ENCODE measurements around the gene TMIGD3.

TMIGD3 gene

GRCh38 chr1:111449703-111450017, 53.8 kb downstream of the TMIGD3 start:
- in situ Hi-C loops (cut with HindIII; ENCODE audit: low sequenced_read_pairs), result no loop called here

GRCh38 chr1:111448918-111449702, 54.3 kb downstream of the TMIGD3 start, which contains the start of the genes ATP5PB and WDR77:
Gene ATP5PB, plus strand, starts transcription at chr1:111449464. Its CDS starts 78 bp downstream, at chr1:111449542.
Gene WDR77, minus strand, starts transcription at chr1:111449256. Its CDS starts 87 bp downstream, at chr1:111449169.
- in situ Hi-C loops (cut with HindIII; ENCODE audit: low sequenced_read_pairs), result no loop called here

GRCh38 chr1:111448482-111448917, 54.9 kb downstream of the TMIGD3 start:
- in situ Hi-C loops (cut with HindIII; ENCODE audit: low sequenced_read_pairs), result no loop called here

DNA sequence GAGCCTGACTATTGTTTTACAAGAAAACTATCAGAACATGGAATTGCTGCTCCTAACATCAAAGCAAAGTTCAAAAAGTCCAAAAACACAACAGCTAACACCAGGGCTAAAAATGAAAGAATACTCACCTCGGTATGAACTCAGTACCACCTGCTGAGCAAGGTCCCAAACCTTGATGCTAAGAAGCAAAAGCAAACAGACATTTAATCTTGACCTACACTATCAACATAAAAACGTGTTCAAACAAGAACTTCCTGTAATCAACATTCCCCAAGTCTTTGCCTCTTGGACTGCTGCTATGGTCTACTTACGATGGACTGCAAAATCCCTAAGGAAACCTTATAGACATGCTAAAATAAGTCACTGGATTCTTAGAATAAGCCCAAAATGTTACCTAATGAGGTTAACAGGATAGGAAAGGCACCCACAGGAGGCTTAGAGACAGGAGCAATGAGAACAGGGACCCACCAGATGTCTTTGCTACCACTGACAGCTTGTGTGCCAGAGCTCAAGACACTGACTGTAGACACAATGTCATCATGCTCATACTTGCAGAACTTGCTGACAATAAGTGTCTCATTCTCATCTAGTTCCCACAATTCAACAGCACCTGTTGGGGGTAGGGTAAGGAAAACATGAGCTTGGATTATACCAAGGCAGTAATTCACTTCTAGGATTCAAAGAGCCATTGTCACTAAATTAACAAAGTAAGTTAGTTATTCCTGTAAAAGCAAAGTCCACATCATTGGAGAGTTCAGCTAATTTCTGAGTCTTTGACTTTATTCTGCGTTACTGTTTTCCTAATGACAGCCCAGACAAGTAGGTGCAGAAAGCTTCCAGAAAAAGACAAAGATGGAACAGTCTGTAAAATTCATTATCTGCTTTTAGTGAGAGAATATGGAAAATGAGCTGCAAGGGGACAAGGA, 56.2 kb downstream of the TMIGD3 start:
- in situ Hi-C loops (cut with HindIII; ENCODE audit: low sequenced_read_pairs), result no loop called here

DNA sequence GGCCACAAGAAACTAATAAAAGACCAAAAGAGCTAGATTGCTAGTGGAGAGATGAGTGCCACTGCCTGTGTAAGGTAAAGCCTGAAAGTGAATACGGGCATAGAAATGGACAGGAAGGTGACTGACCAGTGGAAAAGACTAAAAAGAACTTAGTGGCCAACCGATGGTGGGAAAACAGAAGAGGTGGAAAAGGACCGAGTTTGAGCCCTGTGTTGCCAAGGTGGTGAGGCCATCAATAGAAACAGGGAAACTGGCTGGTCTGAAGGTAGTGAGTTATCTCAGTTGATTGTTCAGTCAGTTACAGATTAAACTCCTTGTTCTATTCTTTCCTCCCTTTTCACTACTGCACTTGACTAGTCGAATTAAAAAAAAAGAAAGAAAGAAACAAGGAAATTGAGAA, 56.9 kb downstream of the TMIGD3 start:
- in situ Hi-C loops (cut with HindIII; ENCODE audit: low sequenced_read_pairs), result no loop called here

GRCh38 chr1:111444031-111444430, 59.4 kb downstream of the TMIGD3 start:
- in situ Hi-C loops (cut with HindIII; ENCODE audit: low sequenced_read_pairs), result no loop called here

DNA sequence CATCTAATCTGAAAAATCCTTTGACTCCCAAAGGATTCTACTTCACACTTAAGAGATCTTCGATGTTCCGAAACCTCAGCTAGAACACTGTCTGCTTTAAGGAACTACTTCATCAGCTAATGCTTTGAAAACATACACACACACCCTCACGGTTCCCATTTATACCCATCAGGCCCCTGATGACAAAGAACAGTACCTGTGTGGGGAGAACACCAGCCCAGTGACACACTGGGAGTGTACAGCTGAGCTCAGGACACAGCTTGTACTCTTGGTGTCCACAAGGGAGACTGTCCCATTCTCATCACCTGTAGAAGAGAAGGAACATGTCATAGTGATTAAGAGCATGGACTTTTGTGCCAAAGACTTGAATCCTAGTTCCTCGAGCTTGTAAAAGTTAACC, 61.0 kb downstream of the TMIGD3 start:
- in situ Hi-C loops (cut with HindIII; ENCODE audit: low sequenced_read_pairs), result no loop called here

GRCh38 chr1:111441573-111442192, 61.8 kb downstream of the TMIGD3 start:
- in situ Hi-C loops (cut with HindIII; ENCODE audit: low sequenced_read_pairs), result no loop called here

DNA sequence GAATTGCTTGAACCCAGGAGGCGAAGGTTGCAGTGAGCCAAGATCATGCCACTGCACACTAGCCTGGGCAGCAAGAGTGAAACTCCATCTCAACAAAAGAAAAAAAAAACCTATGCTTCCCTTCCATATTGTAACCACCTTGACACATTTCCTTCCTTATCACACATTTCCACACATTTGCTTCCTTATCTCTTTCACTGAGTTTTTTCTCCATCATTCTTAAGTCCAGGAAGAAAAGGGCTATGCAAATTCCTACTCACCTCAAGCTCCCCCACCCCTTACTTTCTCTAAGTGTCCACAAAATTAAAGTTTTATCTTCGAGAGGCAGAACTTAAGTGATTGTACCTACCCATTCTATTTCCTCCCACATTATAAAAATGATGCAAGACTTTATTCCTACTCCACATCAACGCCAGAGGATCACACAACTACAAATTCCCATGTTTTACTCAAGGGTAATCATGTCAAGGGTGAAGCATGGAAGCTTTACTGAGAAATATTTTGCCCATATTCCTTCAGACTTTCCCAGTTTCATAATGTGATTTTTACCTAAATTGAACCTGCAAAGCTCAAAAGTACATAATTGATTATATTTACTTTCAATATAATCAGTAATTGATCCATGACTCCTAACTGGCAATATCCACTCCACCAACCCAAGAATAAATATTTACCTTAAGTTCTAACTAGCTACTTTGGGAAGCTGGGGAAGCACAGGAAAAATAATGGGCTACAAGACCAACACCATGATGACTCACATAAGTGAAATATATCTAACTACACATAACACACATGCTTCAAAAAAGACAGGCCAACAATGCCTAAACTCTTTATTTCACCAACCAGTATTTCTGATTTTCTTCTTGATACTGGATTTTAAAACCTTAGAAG, 63.7 kb downstream of the TMIGD3 start:
- in situ Hi-C loops (cut with HindIII; ENCODE audit: low sequenced_read_pairs), result no loop called here

- in situ Hi-C loops (cut with HindIII; ENCODE audit: low sequenced_read_pairs), result no loop called here
Measured at GRCh38 chr1:111436726-111437125, 66.7 kb downstream of the TMIGD3 start.
